Measurements from ENCODE around the gene TPH1.
"Not testable (repeated sequence)": the region's sequence is repeated elsewhere in the genome, so short reads cannot be mapped to it uniquely, and the experiment has no call there.

Gene TPH1

DNA sequence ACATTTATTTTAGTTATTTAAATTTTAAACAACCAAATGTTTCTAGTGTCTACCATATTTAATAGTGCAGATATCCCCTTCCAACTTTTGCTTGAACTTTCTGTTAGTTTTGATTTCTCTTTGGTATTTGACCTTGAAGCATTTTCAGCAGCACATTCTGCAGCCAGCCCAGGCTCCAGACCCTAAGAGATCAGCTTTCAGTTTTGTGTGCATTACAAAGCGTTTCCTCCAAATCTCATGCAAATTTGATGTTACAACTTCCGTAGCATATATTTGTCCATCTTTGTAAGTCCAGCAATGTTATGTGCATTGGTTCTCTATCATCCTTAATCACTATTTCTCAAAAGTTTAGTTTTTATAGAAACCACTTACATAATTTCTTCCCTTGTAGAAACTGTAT is 18.6 kb downstream of the TPH1 start:
- no peak for DNase-seq (ENCODE audit: insufficient read length, low spot score)
- no peak for FAIRE-seq

GRCh38 chr11:18022419-18022818 is 23.6 kb downstream of the TPH1 start:
- no peak for FAIRE-seq
- no peak for DNase-seq (ENCODE audit: insufficient read length, low spot score)

GRCh38 chr11:18019650-18020049 is 26.4 kb downstream of the TPH1 start:
- DNase-seq (ENCODE audit: insufficient read length, low spot score) (no peak), FAIRE-seq (no peak)

GRCh38 chr11:18016789-18017188 is 29.3 kb downstream of the TPH1 start:
- FAIRE-seq (no peak), DNase-seq (ENCODE audit: insufficient read length, low spot score) (no peak)

DNA sequence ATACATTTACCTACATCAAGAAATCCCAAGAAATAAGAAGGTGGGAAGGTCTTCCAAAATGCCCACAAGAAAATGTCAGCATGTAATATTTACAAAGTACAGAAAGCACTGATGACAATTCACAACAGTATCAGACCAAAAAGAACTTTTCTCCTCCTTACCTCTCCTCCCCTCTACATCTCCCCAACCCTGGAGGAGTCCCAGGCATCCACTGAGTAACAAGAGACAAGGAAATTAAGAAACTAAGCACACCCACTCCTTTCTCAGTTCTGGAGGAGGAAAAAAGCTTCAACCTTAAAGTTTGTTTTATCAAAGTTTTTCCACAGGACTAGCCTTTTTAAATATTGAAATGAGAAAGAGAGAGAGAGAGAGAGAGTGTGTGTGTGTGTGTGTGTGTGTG is 31.2 kb downstream of the TPH1 start:
- no peak for FAIRE-seq
- DNase-seq (ENCODE audit: insufficient read length, low spot score) = no peak

GRCh38 chr11:18013790-18014507 is 32.1 kb downstream of the TPH1 start:
- no peak for FAIRE-seq

DNA sequence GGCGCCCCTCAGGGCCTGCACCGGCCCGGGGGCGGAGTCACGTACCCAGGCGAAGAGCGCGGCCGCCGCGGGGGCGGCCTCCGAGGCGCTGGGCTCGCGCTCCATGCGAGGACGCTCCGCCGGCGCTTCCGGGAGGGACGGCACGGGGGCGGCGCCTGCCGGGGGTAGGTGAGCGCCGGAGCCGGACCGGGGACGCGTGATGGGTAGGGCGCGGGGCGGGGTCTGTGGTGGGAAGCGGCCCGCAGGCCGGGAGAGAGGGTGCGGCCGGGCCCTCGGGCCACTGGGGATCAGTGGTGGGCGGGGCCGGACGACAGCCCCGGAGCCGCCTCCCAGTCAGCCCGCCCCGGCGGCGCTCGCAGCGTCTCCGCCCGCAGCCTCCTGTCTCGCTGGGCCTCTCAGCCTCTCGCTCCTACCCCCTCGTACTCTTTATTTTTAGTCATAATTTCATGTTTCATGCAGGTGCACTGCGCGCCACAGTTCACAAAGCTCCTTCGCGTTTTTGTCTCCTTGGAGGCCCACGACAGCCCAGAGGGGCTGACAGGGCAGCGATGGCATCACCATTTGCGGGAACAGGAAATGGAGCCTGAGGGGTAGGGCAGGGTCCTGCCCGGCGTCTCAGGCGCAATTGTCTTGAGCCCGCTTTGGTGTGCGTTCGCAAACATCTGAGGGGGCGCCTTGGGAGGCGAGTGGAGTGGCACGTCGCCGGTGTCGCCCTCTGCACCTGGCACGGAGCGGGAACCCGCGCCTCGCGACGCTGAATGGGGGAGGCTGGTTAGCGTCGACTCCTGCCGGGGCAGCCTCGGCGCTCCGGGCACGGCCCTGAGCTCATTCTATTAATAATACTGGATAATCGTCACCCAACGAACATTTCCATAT is 32.9 kb downstream of the TPH1 start, which contains the start of gene SERGEF:
TSS of gene SERGEF (minus strand) at position 142 of the 876 bp plus-strand sequence. CDS start at position 105, 37 bp downstream.
- no peak for FAIRE-seq
- DNase-seq (ENCODE audit: insufficient read length, low spot score) = peak; percentile 80

More at GRCh38 chr11:18013790-18014507, 32.1 kb downstream of the TPH1 start:
- no peak for DNase-seq (ENCODE audit: insufficient read length, low spot score)

- peak; percentile 24 for DNase-seq (ENCODE audit: insufficient read length, low spot score)
- FAIRE-seq = no peak
These were observed 33.8 kb downstream of the TPH1 start for GRCh38 chr11:18012122-18012905.

- FAIRE-seq (no peak), DNase-seq (ENCODE audit: insufficient read length, low spot score) (no peak)
These were observed 34.4 kb downstream of the TPH1 start for GRCh38 chr11:18011633-18012032.

DNA sequence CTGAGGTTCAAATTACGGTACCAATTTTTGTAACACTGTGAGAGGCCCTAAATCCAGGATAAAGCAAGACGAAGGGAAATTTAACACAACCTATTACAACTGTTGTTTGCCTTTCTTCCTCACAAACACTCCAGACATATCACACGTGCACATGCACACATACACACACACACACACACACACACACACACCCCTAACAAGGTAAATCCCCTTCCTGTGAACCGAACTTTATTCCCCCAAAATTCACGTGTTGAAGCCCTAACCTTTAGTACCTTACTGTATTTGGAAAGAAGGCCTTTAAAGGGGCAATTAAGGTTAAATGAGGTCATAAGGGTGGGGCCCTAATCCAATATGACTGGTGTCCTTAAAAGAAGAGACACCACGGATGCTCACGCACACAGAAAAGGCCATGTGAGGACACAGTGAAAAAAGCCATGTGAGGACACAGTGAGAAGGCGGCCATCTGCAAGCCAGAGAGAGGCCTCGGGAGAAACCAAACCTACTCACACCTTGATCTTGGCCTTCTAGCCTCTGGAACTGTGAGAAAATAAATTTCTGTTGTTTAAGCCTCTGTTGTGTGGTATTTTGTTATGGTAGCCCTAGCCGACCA is 35.0 kb downstream of the TPH1 start:
- DNase-seq (ENCODE audit: insufficient read length, low spot score) (no peak), FAIRE-seq (no peak)

DNA sequence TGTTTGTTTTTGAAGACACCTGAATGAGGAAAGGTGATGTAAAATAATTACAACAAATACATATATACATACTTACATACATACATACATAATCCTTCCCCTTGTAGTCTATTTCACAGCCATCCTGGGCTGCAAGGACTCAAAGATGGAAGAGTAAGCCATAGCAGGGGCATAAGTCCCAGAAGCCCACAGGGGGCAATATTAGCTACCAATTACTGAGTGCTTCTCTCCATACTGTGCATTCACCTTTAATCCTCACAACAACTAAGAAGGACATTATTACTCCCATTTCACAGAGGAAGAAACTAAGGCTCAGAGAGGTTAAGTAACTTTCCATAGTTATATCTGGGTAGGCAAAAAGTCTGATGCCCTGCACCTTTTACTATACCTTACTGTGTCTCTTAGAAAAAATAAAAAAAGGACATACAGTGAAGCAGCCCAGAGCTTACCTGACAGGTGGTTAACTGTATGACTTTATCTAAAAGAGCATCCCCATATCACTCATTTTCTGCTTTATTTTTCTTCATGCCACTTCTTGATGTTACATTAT is 35.9 kb downstream of the TPH1 start:
- FAIRE-seq (no peak), DNase-seq (ENCODE audit: insufficient read length, low spot score) (no peak)

DNA sequence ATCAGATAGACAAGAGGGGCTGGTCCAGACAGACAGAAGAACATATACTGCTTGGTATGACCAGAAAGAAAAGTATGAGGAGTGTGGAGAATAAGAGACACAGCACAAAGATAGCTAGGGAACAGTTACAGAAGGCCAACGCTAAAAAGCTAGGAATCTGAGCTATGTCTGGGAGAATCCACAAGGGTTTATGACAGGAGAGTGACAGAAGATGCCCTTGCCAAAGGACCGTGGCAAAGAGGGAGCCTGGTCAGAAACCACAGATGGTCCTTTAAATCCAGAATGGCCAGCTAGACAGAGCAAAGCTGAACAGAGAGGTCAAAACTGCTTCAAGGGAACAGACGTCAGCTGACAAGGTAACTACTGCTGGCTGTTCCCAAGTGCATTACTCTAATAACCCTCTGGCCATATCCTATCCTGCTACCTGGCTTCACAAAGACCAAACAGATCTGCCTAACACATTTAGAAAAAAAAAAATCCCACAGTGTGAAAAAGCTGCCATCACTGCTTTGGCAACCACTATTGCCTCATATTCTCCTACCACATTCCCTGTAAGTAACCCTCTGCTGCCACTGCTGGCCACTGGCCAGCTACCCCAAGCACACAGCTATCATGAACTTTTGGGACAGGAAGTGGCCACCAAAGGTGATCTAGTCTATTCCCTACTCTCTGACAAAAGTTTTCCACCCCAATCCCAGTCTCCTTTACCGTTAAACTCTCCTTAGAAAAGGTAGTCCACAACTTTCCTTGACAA is 40.5 kb downstream of the TPH1 start:
- no peak for FAIRE-seq
- DNase-seq (ENCODE audit: insufficient read length, low spot score) = no peak

DNA sequence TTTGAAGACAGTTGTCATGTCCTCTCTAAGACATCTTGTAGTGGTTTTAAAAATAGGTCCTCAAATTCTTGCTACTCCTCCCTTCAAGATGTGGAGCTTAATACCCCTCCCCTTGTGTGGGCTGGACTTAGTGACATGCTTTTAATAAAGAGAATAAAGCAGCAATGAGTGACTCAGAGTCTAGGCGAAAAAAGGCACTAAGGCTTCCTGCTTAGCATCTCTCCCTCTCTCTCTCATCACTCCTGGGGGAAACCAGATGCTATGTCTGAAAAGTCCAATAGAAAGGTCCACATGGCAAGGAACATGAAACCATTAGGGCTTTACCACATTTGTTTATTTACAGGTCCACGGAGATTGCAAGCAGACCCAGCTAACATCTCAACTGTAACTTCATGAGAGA is 44.9 kb downstream of the TPH1 start:
- DNase-seq (ENCODE audit: insufficient read length, low spot score) = no peak
- FAIRE-seq = no peak

GRCh38 chr11:18000760-18001159 is 45.3 kb downstream of the TPH1 start:
- no peak for FAIRE-seq
- DNase-seq (ENCODE audit: insufficient read length, low spot score) = no peak

DNA sequence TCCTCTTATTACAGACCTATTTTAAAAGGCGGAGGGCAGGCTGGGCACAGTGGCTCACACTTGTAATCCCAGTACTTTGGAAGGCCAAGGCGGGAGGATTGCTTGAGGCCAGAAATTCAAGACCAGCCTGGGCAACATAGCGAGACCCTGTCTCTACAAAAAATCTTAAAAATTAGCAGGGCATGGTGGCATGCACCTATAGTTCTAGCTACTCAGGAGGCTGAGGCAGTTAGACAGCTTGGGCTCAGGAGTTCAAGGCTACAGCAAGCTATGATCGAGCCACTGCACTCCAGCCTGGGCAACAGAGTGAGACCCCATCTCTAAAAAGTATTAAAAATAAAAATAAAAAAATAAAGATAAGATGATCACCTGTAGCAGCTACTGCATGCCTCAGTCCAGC is 45.9 kb downstream of the TPH1 start:
- not testable (repeated sequence) for DNase-seq (ENCODE audit: insufficient read length, low spot score); FAIRE-seq
